DMS 273 treated with DMSO at 0.1 percent for 48 hours (cell line): ENCODE measurements around the gene SLC7A8.
"Not testable (repeated sequence)": the region's sequence is repeated elsewhere in the genome, so short reads cannot be mapped to it uniquely, and the experiment has no call there.

Source experiments
- DNase-seq: peaks from one replicate; lab custom pipeline; 2025; lab: John Stamatoyannopoulos, UW

SLC7A8 gene

GRCh38 chr14:23183479-23183878 lies at the start of gene SLC7A8:
SLC7A8 (minus strand) TSS chr14:23183660; CDS start chr14:23182914, 746 bp downstream.
- no peak for DNase-seq

DNA sequence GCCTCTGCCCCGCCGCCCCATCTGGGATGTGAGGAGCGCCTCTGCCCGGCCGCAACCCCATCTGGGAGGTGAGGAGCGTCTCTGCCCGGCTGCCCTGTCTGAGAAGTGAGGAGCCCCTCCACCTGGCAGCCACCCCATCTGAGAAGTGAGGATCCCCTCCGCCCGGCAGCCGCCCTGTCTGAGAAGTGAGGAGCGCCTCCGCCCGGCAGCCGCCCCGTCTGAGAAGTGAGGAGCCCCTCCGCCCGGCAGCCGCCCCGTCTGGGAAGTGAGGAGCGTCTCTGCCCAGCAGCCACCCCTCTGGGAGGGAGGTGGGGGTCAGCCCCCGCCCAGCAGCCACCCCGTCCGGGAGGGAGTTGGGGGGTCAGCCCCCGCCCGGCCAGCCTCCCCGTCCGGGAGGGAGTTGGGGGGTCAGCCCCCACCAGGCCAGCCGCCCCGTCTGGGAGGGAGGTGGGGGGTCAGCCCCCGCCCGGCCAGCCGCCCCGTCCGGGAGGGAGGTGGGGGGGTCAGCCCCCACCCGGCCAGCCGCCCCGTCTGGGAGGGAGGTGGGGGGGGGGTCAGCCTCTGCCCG lies 48.9 kb upstream of the SLC7A8 start:
- not testable (repeated sequence) for DNase-seq

- DNase-seq = no peak
Measured at GRCh38 chr14:23228812-23229211, 45.4 kb upstream of the SLC7A8 start.

DNA sequence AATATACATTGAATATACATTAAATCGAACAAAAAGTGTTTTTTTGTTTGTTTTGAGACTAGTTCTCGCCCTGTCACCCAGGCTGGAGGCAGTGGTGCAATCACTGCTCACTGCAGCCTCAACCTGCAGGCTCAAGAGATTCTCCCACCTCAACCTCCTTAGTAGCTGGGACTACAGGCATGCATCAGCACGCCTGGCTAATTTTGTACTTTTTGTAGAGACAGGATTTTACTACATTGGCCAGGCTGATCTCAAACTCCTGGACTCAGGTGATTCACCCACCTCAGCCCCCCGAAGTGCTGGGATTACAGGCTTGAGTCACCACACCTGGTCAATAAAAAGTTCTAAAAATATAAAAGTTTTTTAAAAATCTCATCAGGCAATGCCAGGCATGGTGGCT lies 44.1 kb upstream of the SLC7A8 start:
- DNase-seq = no peak

GRCh38 chr14:23224958-23225357 lies 41.5 kb upstream of the SLC7A8 start:
- DNase-seq = not testable (repeated sequence)

- no peak for DNase-seq
Measured at GRCh38 chr14:23219075-23219474, 35.6 kb upstream of the SLC7A8 start.

- no peak for DNase-seq
Measured at GRCh38 chr14:23217032-23218020, 33.9 kb upstream of the SLC7A8 start.

- no peak for DNase-seq
Measured at GRCh38 chr14:23215421-23215820, 32.0 kb upstream of the SLC7A8 start.

- no peak for DNase-seq
Measured at GRCh38 chr14:23209651-23210423, 26.4 kb upstream of the SLC7A8 start.

GRCh38 chr14:23208324-23208723 lies 24.9 kb upstream of the SLC7A8 start:
- DNase-seq = no peak

- DNase-seq = no peak
Measured at GRCh38 chr14:23207146-23207540, 23.7 kb upstream of the SLC7A8 start.

GRCh38 chr14:23206422-23207145 lies 23.1 kb upstream of the SLC7A8 start:
- DNase-seq = no peak

- no peak for DNase-seq
Measured at GRCh38 chr14:23202001-23202400, 18.5 kb upstream of the SLC7A8 start.

DNA sequence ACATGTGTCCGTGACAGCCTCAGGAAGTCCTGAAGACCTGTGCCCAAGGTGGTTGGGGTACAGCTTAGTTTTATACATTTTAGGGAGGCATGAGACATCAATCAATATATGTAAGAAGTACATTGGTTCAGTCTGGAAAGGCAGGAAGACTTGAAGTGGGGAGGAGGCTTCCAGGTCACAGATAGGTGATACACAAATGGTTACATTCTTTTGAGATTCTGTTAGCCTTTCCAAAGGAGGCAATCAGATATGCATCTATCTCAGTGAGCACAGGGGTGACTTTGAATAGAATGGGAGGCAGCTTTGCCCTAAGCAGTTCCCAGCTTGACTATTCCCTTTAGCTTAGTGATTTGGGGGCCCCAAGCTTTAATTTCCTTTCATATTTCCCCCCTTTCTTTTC lies 15.7 kb upstream of the SLC7A8 start:
- DNase-seq = not testable (repeated sequence)

- not testable (repeated sequence) for DNase-seq
Measured at GRCh38 chr14:23196487-23196886, 13.0 kb upstream of the SLC7A8 start.

DNA sequence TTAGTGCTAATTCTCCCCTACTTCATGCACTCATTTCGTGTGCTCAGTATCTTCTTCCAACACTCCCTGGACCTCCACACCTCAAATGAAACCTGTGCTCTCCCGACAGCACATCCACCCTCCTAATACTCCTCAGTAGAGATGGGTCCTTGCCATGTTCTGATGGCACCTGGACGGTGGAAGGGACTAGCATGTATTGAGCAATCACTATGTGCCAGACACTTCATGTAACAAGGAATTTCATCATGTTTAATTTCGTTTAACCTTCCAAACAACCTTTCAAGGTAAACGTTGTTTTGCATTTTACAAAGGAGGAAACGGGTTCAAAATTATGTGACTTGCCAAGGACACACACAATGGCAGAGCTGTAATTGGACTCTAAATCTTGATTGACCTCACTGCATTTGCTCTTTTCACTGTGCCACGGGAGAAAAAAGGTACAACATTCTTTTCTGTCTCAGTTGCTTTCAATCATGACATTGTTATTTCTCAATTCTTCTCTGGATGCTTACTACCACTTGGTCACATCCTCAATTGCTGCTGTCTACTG lies 12.2 kb upstream of the SLC7A8 start:
- DNase-seq = no peak

GRCh38 chr14:23193432-23193831 lies 10.0 kb upstream of the SLC7A8 start:
- DNase-seq = no peak

DNA sequence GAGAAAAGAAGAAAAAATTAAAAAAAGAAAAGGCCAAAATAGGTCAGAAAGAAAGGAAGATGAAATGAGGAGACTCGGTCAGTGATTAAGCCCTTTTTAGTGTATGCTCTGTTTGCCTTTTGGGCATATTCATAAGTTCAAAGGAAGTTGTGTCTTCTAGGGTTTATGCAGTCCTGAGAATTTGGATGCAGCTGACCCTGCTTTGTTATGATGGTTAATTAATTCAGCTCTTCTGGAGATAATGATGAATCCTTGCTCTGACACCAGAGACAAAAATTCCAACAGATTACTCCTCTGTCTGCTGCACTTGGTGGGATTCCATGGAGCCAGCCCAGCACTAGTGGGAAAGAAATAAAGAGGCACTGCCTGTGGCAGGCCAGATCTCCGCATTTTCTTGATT lies 4.5 kb upstream of the SLC7A8 start:
- no peak for DNase-seq

DNA sequence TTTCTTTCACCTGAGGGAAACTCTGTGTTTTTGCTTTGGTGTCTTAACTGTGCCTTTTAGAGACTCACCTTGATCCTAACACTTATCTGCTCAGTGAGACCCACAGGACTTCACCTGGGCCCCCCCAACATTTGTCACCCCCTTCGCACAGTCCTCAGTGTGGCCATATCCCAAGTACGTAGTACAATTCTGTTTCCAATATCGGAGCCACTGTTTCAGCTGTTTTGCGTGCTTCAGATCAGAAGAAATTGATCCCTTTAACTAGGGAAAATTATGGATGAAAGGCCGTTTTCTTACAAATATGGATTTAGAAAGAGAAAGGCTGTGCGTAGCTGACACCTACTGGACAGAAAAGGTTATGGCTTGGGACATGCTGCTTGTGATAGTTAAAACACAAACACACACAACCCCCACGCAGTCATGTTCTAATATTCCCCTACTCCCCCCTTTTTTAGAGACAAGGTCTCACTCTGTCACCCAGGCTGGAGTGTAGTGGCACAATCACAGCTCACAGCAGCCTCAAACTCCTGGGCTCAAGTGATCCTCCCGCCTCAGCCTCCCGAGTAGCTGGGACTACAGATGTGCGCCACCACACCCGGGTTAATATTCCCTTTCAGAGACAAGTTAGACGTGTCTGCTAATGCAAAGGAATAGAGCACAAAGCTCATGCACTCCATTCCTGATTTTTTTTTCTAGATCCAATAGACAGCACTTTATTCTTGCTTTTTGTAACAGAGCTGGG lies 3.6 kb upstream of the SLC7A8 start:
- DNase-seq = peak; percentile 36

GRCh38 chr14:23185063-23185462 lies 1.6 kb upstream of the SLC7A8 start:
- DNase-seq = no peak

- DNase-seq = no peak
Measured at GRCh38 chr14:23183158-23183470, 346 bp downstream of the SLC7A8 start.
